HepG2 (cell line): ENCODE measurements around the gene CPT1A. TPM values are rescaled to one million over a fixed set of nuclear protein-coding genes. Genes with fewer than 3 reads are reported as not detected.
A peak's percentile ranks its signal among the peaks of the same experiment; 100 is the strongest.

Source experiments
- ATAC-seq: fragments of 200-7000 bp; cut with Tn5 transposase; 3 replicates; pipeline ENCODE4 v1.9.1; 2020; ENCODE audit warnings: mild to moderate bottlenecking, moderate library complexity
- BruUV-seq: library from RNA; stranded (reverse); fragments of 400-500 nt; replicated peaks from 2 replicates; lab custom pipeline; 2021; lab: Mats Ljungman, UMichigan
- CTCF ChIA-PET: fragments of 300-600 bp; formaldehyde crosslinking; extraction: SDS; loops from one replicate; lab custom pipeline; 2021; ENCODE audit warnings: low total read pairs, inconsistent platforms, low intra/inter-chr PET ratio; lab: Yijun Ruan, JAX
- POLR2A ChIA-PET: fragments of 350-600 bp; sonication (Branson Sonifier 250); formaldehyde crosslinking; loops from one replicate; lab custom pipeline; 2020; ENCODE audit warnings: antibody characterized with exemption, inconsistent platforms; lab: Yijun Ruan, JAX
- DNase-seq: peaks from one replicate; pipeline ENCODE4 v3.0.0-alpha.2; 2015; ENCODE audit warnings: low spot score
- FAIRE-seq: peaks from 3 replicates; lab custom pipeline; 2011; peaks lifted over from hg19 to GRCh38; lab: Jason Lieb, UNC
- H2AFZ ChIP-seq: one replicate; pipeline ENCODE4 v1.6.1; 2011; ENCODE audit warnings: low read length, inconsistent platforms
- H3K27ac ChIP-seq: fragments of 300-600 bp; 3 replicates; pipeline ENCODE4 v1.8.0; 2011; ENCODE audit warnings: mixed run types, mild to moderate bottlenecking, mixed read lengths, low read length, inconsistent platforms; ENCODE audit not compliant: insufficient read depth; ENCODE audit errors: extremely low read length
- H3K27me3 ChIP-seq, 2 experiments: fragments of 200-600 bp in 1 of 2; 2 replicates in 1 of 2; 3 replicates in 1 of 2; pipeline versions ENCODE4 v1.6.0 to v1.8.0; 2011; ENCODE audit warnings: low read length in 2 of 2, mild to moderate bottlenecking in 2 of 2, moderate library complexity in 2 of 2, inconsistent platforms in 1 of 2; ENCODE audit not compliant: insufficient read depth in 2 of 2, control insufficient read depth in 1 of 2
- H3K36me3 ChIP-seq, 2 experiments: fragments of 200-600 bp in 1 of 2; replicated peaks in 1 of 2; 2 replicates in 1 of 2; 3 replicates in 1 of 2; pipeline versions ENCODE4 v1.5.1 to v1.8.0; 2011; ENCODE audit warnings: low read length in 2 of 2, inconsistent platforms in 1 of 2; ENCODE audit not compliant: insufficient read depth in 2 of 2, control insufficient read depth in 1 of 2
- H3K4me1 ChIP-seq: 2 replicates; pipeline ENCODE4 v1.5.1; 2012; ENCODE audit warnings: low read length, inconsistent platforms; ENCODE audit not compliant: insufficient read depth
- H3K4me2 ChIP-seq: 2 replicates; pipeline ENCODE4 v1.6.0; 2011; ENCODE audit warnings: low read depth, low read length, inconsistent platforms
- H3K4me3 ChIP-seq, 3 experiments: fragments of 200-600 bp in 1 of 3; sonication (generic), shearing (Covaris generic) in 1 of 3; replicated peaks in 1 of 3; 2 replicates each; pipeline ENCODE4 v1.5.1; 2011 to 2016; ENCODE audit warnings: low read length in 3 of 3, inconsistent platforms in 2 of 3, low read depth in 2 of 3, mild to moderate bottlenecking in 2 of 3, control low read depth in 1 of 3, mixed read lengths in 1 of 3; ENCODE audit not compliant: insufficient read depth in 1 of 3
- H3K79me2 ChIP-seq: one replicate; pipeline ENCODE4 v1.6.1; 2011; ENCODE audit warnings: low read length, inconsistent platforms; ENCODE audit not compliant: insufficient read depth
- H3K9ac ChIP-seq: 2 replicates; pipeline ENCODE4 v1.6.0; 2011; ENCODE audit warnings: mild to moderate bottlenecking, low read depth, low read length, inconsistent platforms; ENCODE audit not compliant: insufficient read depth
- H3K9me3 ChIP-seq: 2 replicates; pipeline ENCODE4 v1.5.1; 2012; ENCODE audit warnings: mild to moderate bottlenecking, low read length
- H4K20me1 ChIP-seq: 2 replicates; pipeline ENCODE4 v1.6.0; 2011; ENCODE audit warnings: inconsistent platforms, mild to moderate bottlenecking, low read length, moderate library complexity; ENCODE audit not compliant: insufficient read depth
- ATF7 ChIP-seq, 2 experiments: fragments of 450-650 bp in 1 of 2; sonication (generic) in 1 of 2; formaldehyde crosslinking in 1 of 2; IDR thresholded peaks; 2 replicates each; pipeline versions ENCODE4 v1.4.0 to v1.6.1; 2016 to 2020; ENCODE audit warnings: antibody characterized with exemption in 1 of 2, mild to moderate bottlenecking in 1 of 2, missing genetic modification reagents in 1 of 2
- RFX5 ChIP-seq: IDR thresholded peaks from 2 replicates; pipeline ENCODE4 v1.6.1; 2011; ENCODE audit warnings: low read depth, low read length, improper control_type of control experiment
- ZBTB1 ChIP-seq: sonication (generic); formaldehyde crosslinking; IDR thresholded peaks from 2 replicates; pipeline ENCODE4 v1.4.0; 2020; ENCODE audit warnings: missing genetic modification reagents, borderline replicate concordance
- WGBS: methylation state at CpG from one replicate; pipeline ENCODE4 v1.1.6; 2017; ENCODE audit warnings: low lambda C conversion rate; 5-methylcytosine and 5-hydroxymethylcytosine counted together
- in situ Hi-C: cut with HindIII; loops from 2 replicates; pipeline ENCODE4 v1.10.0; 2017; ENCODE audit warnings: low pct_unique_long_range_greater_than_20kb; ENCODE audit not compliant: extremely low pct_ligation_motif_present
- intact Hi-C: fragments of 100-400 bp; cut with micrococcal nuclease; formaldehyde crosslinking; loops from one replicate; pipeline ENCODE4 v1.10.0; 2022; ENCODE audit not compliant: unreplicated experiment
- polyA plus RNA-seq, 8 experiments: library from polyadenylated mRNA; depleted of rRNA in 3 of 8; stranded (reverse) in 7 of 8; unstranded in 1 of 8; fragments of >200 nt; fragmentation: Illumina TruSeq in 4 of 8; extraction: Trizol in 4 of 8; gene quantifications; 2 replicates each; pipeline versions ENCODE4 v1.2.1 to v1.2.3, GENCODE V29; 2011 to 2016; ENCODE audit warnings: low read depth in 4 of 8, missing spikeins in 1 of 8, mixed read lengths in 1 of 8; ENCODE audit not compliant: insufficient read depth in 1 of 8
- total RNA-seq, 5 experiments: library from RNA; depleted of rRNA; stranded (reverse); fragments of >200 nt; fragmentation: Illumina TruSeq; extraction: Trizol; gene quantifications; 2 replicates each; pipeline ENCODE4 v1.2.3, GENCODE V29; 2016; ENCODE audit warnings: low read depth in 1 of 5
- TF ChIP-seq, protein P1 (sequence below): sonication (generic); formaldehyde crosslinking; IDR thresholded peaks from 2 replicates; pipeline ENCODE4 v1.5.1; 2020; ENCODE audit warnings: mild to moderate bottlenecking, missing genetic modification reagents

Gene CPT1A
- total and polyA plus RNA-seq, 2 of the 13 experiments (the other 11 are each of a cell fraction or from before 2014, with no cell fraction given): 7.0 to 7.1 TPM

DNA sequence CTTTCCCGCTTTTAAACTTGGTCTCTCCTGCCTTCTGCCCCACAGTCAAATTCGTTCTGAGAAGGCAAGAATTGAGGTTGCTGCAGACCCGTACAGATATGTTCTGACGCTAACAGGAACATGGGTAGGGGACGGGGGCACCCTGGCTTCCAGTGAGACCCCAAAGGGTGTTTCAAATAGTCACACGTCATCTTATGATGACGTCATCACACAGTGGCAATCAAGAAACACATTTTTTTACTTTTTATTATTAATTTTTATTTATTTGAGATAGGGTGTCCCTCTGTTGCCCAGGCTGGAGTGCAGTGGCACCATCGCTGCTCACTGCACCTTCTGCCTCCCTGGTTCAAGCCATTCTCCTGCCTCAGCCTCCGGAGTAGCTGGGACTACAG is 67.5 kb downstream of the CPT1A start:
- ChIA-PET POLR2A (no interaction called here), CTCF (no interaction called here)
- in situ Hi-C loops: no loop called here
- H3K4me3 ChIP-seq: no peak overlapping the region
- 92% methylated on average over 9 of the region's 9 CpGs for WGBS
- H3K4me1 ChIP-seq: no peaks in the 10 kb centered on the region
- ATAC-seq: no peak
- H4K20me1 ChIP-seq: no peaks in the 10 kb centered on the region
- no peak for FAIRE-seq
- peaks cover 3 to 18% of the 10 kb centered on the region in 2 experiments; a peak in 3 of 5 replicates for H3K36me3 ChIP-seq
- no peak overlapping the region for H3K9ac ChIP-seq
- intact Hi-C loops: no loop called here
- no peaks in the 10 kb centered on the region for H3K79me2 ChIP-seq
- no peak overlapping the region for H2AFZ ChIP-seq
- no peaks in the 10 kb centered on the region for H3K9me3 ChIP-seq
- TF ChIP-seq RFX5 (no peak), ATF7 (IDR thresholded peaks at IDR 0.05) (peak; percentile 76), ATF7 (CRISPR knock-in tag; IDR thresholded peaks at IDR 0.05) (no peak)
- no peak for DNase-seq
- BruUV-seq: no TSS peak
- H3K4me2 ChIP-seq: no peak overlapping the region
- no peaks in the 10 kb centered on the region for H3K27me3 ChIP-seq
- no peak overlapping the region for H3K27ac ChIP-seq

- no peak for FAIRE-seq
- ChIA-PET POLR2A (no interaction called here), CTCF (no interaction called here)
- TF ChIP-seq, protein P1, sequence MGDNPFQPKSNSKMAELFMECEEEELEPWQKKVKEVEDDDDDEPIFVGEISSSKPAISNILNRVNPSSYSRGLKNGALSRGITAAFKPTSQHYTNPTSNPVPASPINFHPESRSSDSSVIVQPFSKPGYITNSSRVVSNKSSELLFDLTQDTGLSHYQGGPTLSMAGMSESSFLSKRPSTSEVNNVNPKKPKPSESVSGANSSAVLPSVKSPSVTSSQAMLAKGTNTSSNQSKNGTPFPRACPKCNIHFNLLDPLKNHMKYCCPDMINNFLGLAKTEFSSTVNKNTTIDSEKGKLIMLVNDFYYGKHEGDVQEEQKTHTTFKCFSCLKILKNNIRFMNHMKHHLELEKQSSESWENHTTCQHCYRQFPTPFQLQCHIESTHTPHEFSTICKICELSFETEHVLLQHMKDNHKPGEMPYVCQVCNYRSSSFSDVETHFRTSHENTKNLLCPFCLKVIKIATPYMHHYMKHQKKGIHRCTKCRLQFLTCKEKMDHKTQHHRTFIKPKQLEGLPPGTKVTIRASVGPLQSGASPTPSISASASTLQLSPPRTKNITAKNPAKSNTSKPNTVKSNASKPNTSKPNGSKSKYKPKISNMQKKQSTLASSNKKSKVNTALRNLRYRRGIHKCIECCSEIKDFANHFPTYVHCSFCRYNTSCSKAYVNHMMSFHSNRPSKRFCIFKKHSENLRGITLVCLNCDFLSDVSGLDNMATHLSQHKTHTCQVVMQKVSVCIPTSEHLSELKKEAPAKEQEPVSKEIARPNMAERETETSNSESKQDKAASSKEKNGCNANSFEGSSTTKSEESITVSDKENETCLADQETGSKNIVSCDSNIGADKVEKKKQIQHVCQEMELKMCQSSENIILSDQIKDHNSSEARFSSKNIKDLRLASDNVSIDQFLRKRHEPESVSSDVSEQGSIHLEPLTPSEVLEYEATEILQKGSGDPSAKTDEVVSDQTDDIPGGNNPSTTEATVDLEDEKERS (CRISPR knock-in tag): no peak
- TF ChIP-seq ZBTB1 (CRISPR knock-in tag): no peak
- ATAC-seq: no peak
- intact Hi-C loops (no loop called here), in situ Hi-C loops (no loop called here)
- 90% methylated on average over 20 of the region's 22 CpGs for WGBS
- no peak overlapping the region for H3K9ac ChIP-seq
- no peak overlapping the region for H3K4me2 ChIP-seq
- H3K9me3 ChIP-seq: no peaks in the 10 kb centered on the region
- H2AFZ ChIP-seq: no peak overlapping the region
- no peak for DNase-seq
- H3K4me3 ChIP-seq: no peak overlapping the region
- H3K79me2 ChIP-seq: no peaks in the 10 kb centered on the region
- H4K20me1 ChIP-seq: no peaks in the 10 kb centered on the region
- no peaks in the 10 kb centered on the region for H3K4me1 ChIP-seq
- BruUV-seq: no TSS peak
- H3K27me3 ChIP-seq: no peaks in the 10 kb centered on the region
- peaks cover 3 to 18% of the 10 kb centered on the region in 2 experiments; a peak in 3 of 5 replicates for H3K36me3 ChIP-seq
- no peak overlapping the region for H3K27ac ChIP-seq
These were observed 68.1 kb downstream of the CPT1A start for GRCh38 chr11:68773521-68774193.
